ENCODE measurements around the gene FAM20C. TPM values are rescaled to one million over a fixed set of nuclear protein-coding genes. Genes with fewer than 3 reads are reported as not detected.

The FAM20C gene
- total RNA-seq, 2 donors from 2014 or later: 33.5 to 53.5 TPM

DNA sequence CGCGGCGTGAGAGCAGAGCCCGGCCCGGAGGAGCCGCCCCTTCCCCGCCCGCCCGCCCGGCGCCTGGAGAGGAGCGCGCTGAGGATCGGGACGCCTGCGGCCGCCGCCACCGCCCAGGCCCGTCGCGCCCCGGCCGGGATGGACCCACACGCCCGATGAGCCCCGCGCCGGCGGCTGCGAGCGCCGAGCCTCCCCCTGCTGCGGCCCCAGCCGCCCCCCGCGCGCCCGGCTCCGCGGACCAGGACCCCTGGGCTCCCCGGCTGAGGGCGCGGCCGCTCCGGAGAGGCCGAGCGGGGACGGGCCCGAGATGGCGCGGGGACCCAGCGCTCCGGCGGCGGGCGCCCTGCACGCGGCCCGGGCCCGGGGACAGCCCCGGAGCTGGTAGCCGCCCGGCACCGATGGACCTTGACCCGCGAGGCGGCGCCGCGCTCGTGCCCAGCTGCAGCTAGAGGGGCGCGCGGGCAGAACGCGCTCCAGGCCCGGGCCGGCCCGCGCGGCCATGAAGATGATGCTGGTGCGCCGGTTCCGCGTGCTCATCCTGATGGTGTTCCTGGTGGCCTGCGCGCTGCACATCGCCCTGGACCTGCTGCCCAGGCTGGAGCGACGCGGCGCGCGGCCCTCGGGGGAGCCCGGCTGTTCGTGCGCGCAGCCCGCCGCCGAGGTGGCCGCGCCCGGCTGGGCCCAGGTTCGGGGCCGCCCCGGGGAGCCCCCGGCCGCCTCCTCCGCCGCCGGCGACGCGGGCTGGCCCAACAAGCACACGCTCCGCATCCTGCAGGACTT lies 520 bp downstream of the FAM20C start:
- Mint-ChIP-seq H3K27ac (no peak overlapping the region), H3K4me1 (peaks cover 34% of the 10 kb centered on the region), H3K9me3 (no peaks in the 10 kb centered on the region), H3K36me3 (ENCODE audit: low read depth) (peaks cover 27% of the 10 kb centered on the region), H3K4me3 (peak overlapping the region; percentile 73), H3K27me3 (ENCODE audit: insufficient read depth) (peaks cover 1% of the 10 kb centered on the region)
- peak; percentile 60 for DNase-seq
- H3K9me3 ChIP-seq (ENCODE audit: control insufficient read depth, low read length): no peaks in the 10 kb centered on the region
- WGBS, 2 experiments (ENCODE audit: insufficient coverage in 1 of 2, insufficient read length in 1 of 2): 0% methylated on average over 46 to 119 of the region's 119 CpGs
- H3K27me3 ChIP-seq (ENCODE audit: control insufficient read depth, insufficient read depth, low read length, poor library complexity, severe bottlenecking): peaks cover 7% of the 10 kb centered on the region
- H3K27ac ChIP-seq (ENCODE audit: low read depth, low read length): no peak overlapping the region
- H3K36me3 ChIP-seq (ENCODE audit: control insufficient read depth, insufficient read depth, low read length): peaks cover 5% of the 10 kb centered on the region
- no peak for TF ChIP-seq CTCF (conservative IDR thresholded peaks at IDR 0.05)
- H3K4me1 ChIP-seq (ENCODE audit: control insufficient read depth, insufficient read depth, low read length): peaks cover 3% of the 10 kb centered on the region
- peak overlapping the region; percentile 83 for H3K4me3 ChIP-seq (ENCODE audit: low read length)
- no peak overlapping the region for H3K9ac ChIP-seq (ENCODE audit: extremely low read depth, low read length, poor library complexity, severe bottlenecking)

GRCh38 chr7:193481-194251 lies 1.3 kb downstream of the FAM20C start:
- H3K4me3 ChIP-seq (ENCODE audit: low read length): peak overlapping the region; percentile 83
- no peaks in the 10 kb centered on the region for H3K9me3 ChIP-seq (ENCODE audit: control insufficient read depth, low read length)
- DNase-seq: peak; percentile 71
- Mint-ChIP-seq H3K27me3 (ENCODE audit: insufficient read depth) (peaks cover 1% of the 10 kb centered on the region), H3K9me3 (no peaks in the 10 kb centered on the region), H3K4me3 (peak overlapping the region; percentile 73), H3K27ac (peak overlapping the region; percentile 36), H3K36me3 (ENCODE audit: low read depth) (peaks cover 35% of the 10 kb centered on the region), H3K4me1 (peaks cover 30% of the 10 kb centered on the region)
- peaks cover 10% of the 10 kb centered on the region for H3K36me3 ChIP-seq (ENCODE audit: control insufficient read depth, insufficient read depth, low read length)
- H3K27ac ChIP-seq (ENCODE audit: low read depth, low read length): no peak overlapping the region
- peak; percentile 21 for TF ChIP-seq CTCF (conservative IDR thresholded peaks at IDR 0.05)
- H3K9ac ChIP-seq (ENCODE audit: extremely low read depth, low read length, poor library complexity, severe bottlenecking): peak overlapping the region; percentile 38
- WGBS, 2 experiments (ENCODE audit: insufficient coverage in 1 of 2, insufficient read length in 1 of 2): 2% methylated on average over 10 to 57 of the region's 57 CpGs
- H3K27me3 ChIP-seq (ENCODE audit: control insufficient read depth, insufficient read depth, low read length, poor library complexity, severe bottlenecking): peaks cover 7% of the 10 kb centered on the region
- H3K4me1 ChIP-seq (ENCODE audit: control insufficient read depth, insufficient read depth, low read length): peaks cover 3% of the 10 kb centered on the region

GRCh38 chr7:194252-195009 lies 2.1 kb downstream of the FAM20C start:
- 37 to 40% methylated on average over 8 to 27 of the region's 27 CpGs for WGBS, 2 experiments (ENCODE audit: insufficient coverage in 1 of 2, insufficient read length in 1 of 2)
- no peak overlapping the region for H3K9ac ChIP-seq (ENCODE audit: extremely low read depth, low read length, poor library complexity, severe bottlenecking)

More at GRCh38 chr7:194252-195009, 2.1 kb downstream of the FAM20C start:
- no peaks in the 10 kb centered on the region for H3K9me3 Mint-ChIP-seq
- peak overlapping the region; percentile 36 for H3K27ac Mint-ChIP-seq
- peaks cover 22% of the 10 kb centered on the region for H3K4me1 Mint-ChIP-seq
- H3K36me3 Mint-ChIP-seq (ENCODE audit: low read depth): peaks cover 38% of the 10 kb centered on the region
- peaks cover 1% of the 10 kb centered on the region for H3K27me3 Mint-ChIP-seq (ENCODE audit: insufficient read depth)
- H3K27ac ChIP-seq (ENCODE audit: low read depth, low read length): no peak overlapping the region
- H3K36me3 ChIP-seq (ENCODE audit: control insufficient read depth, insufficient read depth, low read length): peaks cover 10% of the 10 kb centered on the region
- H3K27me3 ChIP-seq (ENCODE audit: control insufficient read depth, insufficient read depth, low read length, poor library complexity, severe bottlenecking): peaks cover 7% of the 10 kb centered on the region
- H3K4me3 Mint-ChIP-seq: peak overlapping the region; percentile 73
- peak overlapping the region; percentile 83 for H3K4me3 ChIP-seq (ENCODE audit: low read length)
- no peaks in the 10 kb centered on the region for H3K9me3 ChIP-seq (ENCODE audit: control insufficient read depth, low read length)
- peaks cover 3% of the 10 kb centered on the region for H3K4me1 ChIP-seq (ENCODE audit: control insufficient read depth, insufficient read depth, low read length)
- no peak for TF ChIP-seq CTCF (conservative IDR thresholded peaks at IDR 0.05)
- peak; percentile 70 for DNase-seq

Data from endodermal cell (in vitro differentiated cells).